Testis (tissue), 2 donors: ENCODE data around the gene ITGB8.

ENCODE experiments used
- CTCF ChIP-seq, 3 experiments: fragments of 450-650 bp in 2 of 3; fragments of 200-600 bp in 1 of 3; sonication (generic) in 1 of 3; IDR thresholded peaks; one replicate each; pipeline ENCODE4 v1.5.1; 2016 to 2019; ENCODE audit warnings: antibody characterized with exemption in 3 of 3, mild to moderate bottlenecking in 2 of 3, moderate library complexity in 1 of 3
- POLR2A ChIP-seq: fragments of 450-650 bp; IDR thresholded peaks from one replicate; pipeline ENCODE4 v1.6.1; 2017; ENCODE audit warnings: antibody characterized with exemption, mild to moderate bottlenecking, moderate library complexity

DNA sequence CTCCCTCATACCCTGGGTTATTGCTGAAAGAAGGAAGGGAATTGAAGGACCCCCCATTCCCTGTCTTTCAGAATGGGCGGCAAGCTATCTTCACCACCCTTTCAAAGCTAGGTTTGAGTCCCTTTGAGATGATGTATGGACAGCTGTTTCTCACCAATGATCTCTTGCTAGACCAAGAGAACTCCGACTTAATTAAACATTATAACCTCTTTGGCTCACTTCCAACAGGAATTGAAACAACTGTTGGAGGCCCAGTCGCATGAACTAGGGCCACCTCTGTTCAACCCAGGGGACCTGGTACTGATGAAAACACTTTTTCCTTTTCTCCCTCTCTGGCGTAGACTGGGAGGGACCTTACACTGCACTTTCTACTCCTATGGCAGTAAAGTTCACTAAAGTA lies 110.6 kb downstream of the ITGB8 start:
- no peak for TF ChIP-seq CTCF (IDR thresholded peaks at IDR 0.05)
- no peak for TF ChIP-seq POLR2A
